GM19351 (cell line): ENCODE measurements around the gene ARHGEF35.
A peak's percentile ranks its signal among the peaks of the same experiment; 100 is the strongest.
"Not testable (repeated sequence)": the region's sequence is repeated elsewhere in the genome, so short reads cannot be mapped to it uniquely, and the experiment has no call there.

Experiments used
- ATAC-seq: cut with Tn5 transposase; IDR thresholded peaks from one replicate; pipeline ENCODE4 v1.9.1; 2021; ENCODE audit warnings: mild to moderate bottlenecking, moderate library complexity; ENCODE audit not compliant: unreplicated experiment

ARHGEF35 gene

GRCh38 chr7:144179165-144179479, 16.5 kb downstream of the ARHGEF35 start:
- not testable (repeated sequence) for ATAC-seq

DNA sequence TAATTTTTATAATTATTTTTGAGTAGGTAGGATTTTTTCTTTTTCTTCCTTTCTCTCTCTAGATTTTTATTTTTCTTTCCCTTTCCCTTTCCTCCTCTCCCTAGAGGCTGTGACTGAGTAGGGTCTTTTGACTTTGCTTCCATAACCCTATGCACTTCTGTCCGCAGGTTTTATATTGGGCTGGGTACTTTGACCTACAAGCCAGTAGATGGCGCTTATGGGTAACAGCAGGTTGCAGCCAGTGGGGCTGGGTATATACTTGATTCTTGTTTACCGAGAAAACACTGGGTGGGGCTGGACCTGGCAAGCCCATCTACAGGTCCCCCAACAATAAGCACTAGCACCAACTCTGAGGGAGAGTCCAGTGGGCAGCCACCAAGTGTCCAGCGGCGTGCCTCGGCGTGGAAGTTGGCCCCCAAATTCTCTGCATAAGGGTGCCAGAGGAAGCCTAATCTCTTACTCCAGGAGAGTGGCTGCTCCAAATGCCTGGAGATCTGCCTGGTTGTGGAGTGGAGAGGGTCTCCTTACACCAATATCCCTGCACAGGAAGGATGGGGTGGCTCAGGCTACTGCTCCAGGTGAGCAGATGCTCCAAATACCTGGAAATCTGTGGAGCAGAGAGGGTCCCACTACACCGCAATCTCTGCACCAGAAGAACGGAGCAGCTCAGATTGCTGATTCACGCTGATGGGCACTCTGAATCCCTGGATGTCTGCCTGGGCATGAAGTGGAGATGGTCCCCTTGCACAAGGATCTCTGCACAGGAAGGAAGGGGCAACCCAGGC, 17.1 kb downstream of the ARHGEF35 start:
- ATAC-seq: peak; percentile 99

DNA sequence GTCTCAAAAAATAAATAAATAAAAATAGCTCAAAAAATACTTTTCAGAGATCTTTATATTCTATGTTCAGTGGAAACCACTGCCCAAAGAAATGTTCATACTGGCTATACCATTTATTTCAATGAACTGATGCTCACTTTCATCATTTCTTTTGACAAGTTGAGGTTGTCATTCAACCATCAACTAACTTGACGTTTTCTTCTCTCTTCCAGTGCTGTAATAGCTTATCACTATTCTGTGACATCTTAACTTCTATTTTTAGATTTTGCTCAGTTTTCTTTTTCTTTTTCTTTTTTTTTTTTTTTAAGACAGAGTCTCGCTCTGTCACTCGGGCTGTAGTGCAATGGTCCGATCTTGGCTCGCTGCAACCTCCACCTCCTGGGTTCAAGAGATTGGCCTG, 21.0 kb downstream of the ARHGEF35 start:
- ATAC-seq: no peak

DNA sequence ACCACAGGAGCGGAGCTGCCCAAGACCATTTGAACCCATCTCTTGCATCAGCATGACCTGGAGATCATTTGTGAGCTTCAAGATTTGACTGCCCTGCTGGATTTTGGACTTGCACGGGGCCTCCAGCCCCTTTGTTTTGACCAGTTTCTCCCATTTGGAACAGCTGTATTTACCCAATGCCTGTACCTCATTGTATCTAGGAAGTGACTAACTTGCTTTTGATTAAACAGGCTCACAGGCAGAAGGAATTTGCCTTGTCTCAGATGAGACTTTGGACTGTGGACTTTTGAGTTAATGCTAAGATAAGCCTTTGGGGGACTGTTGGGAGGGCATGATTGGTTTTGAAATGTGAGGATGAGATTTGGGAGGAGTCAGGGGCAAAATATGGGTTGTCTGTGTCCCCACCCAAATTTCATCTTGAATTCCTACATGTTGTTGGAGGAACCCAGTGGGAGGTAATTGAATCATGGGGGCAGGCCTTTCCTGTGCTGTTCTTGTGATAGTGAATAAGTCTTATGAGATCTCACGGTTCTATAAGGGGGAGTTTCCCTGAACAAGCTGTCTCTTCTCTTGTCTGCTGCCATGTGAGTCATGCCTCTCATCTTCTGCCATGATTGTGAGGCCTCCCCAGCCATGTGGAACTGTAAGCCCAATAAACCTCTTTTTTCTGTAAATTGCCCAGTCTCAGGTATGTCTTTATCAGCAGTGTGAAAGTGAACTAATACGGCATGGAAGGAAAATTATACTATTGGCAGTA, 23.9 kb downstream of the ARHGEF35 start:
- not testable (repeated sequence) for ATAC-seq

GRCh38 chr7:144164784-144165183, 30.8 kb downstream of the ARHGEF35 start:
- no peak for ATAC-seq

GRCh38 chr7:144158861-144159260, 36.8 kb downstream of the ARHGEF35 start:
- ATAC-seq: no peak

GRCh38 chr7:144148224-144148827, 47.3 kb downstream of the ARHGEF35 start:
- no peak for ATAC-seq

- ATAC-seq: no peak
Measured at GRCh38 chr7:144144426-144144825, 51.2 kb downstream of the ARHGEF35 start.

DNA sequence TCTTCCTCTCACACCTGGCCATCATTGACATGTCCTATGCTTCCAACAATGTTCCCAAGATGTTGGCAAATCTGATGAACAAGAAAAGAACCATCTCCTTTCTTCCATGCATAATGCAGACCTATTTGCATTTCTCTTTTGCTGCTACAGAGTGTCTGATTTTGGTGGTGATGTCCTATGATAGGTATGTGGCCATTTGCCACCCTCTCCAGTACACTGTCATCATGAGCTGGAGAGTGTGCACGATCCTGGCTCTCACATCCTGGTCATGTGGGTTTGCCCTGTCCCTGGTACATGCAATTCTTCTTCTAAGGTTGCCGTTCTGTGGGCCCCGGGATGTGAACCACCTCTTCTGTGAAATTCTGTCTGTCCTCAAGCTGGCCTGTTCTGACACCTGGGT, 53.4 kb downstream of the ARHGEF35 start:
- ATAC-seq: no peak

GRCh38 chr7:144137501-144137900, 58.1 kb downstream of the ARHGEF35 start:
- no peak for ATAC-seq
